GM19452 (cell line): ENCODE data around the gene SP2.

Experiments used
- ATAC-seq: cut with Tn5 transposase; IDR thresholded peaks from one replicate; pipeline ENCODE4 v1.9.1; 2021; ENCODE audit not compliant: unreplicated experiment

The SP2 gene

GRCh38 chr17:47870056-47870455 lies 26.0 kb upstream of the SP2 start:
- no peak for ATAC-seq

- no peak for ATAC-seq
These were observed 25.0 kb upstream of the SP2 start for GRCh38 chr17:47871048-47871447.

- no peak for ATAC-seq
These were observed 23.9 kb upstream of the SP2 start for GRCh38 chr17:47872019-47872650.

GRCh38 chr17:47872651-47873161 lies 23.3 kb upstream of the SP2 start:
- no peak for ATAC-seq

- no peak for ATAC-seq
These were observed 22.6 kb upstream of the SP2 start for GRCh38 chr17:47873200-47874090.

- ATAC-seq, result no peak
These were observed 20.7 kb upstream of the SP2 start for GRCh38 chr17:47875011-47875985.

- no peak for ATAC-seq
These were observed 18.5 kb upstream of the SP2 start for GRCh38 chr17:47877368-47878034.

- no peak for ATAC-seq
These were observed 17.6 kb upstream of the SP2 start for GRCh38 chr17:47878203-47879027.

GRCh38 chr17:47879028-47879585 lies 16.9 kb upstream of the SP2 start:
- ATAC-seq, result no peak

GRCh38 chr17:47879776-47880454 lies 16.1 kb upstream of the SP2 start:
- ATAC-seq, result no peak

GRCh38 chr17:47882247-47882646 lies 13.8 kb upstream of the SP2 start:
- ATAC-seq, result no peak

GRCh38 chr17:47882695-47883588 lies 13.1 kb upstream of the SP2 start:
- no peak for ATAC-seq

- no peak for ATAC-seq
These were observed 12.2 kb upstream of the SP2 start for GRCh38 chr17:47883589-47884426.

GRCh38 chr17:47884427-47884740 lies 11.7 kb upstream of the SP2 start:
- ATAC-seq, result no peak

GRCh38 chr17:47884905-47885730 lies 10.9 kb upstream of the SP2 start:
- no peak for ATAC-seq

- no peak for ATAC-seq
These were observed 7.7 kb upstream of the SP2 start for GRCh38 chr17:47888293-47888692.
